Lower lobe of right lung (tissue), 2 donors: Measurements from ENCODE around the gene TMEM116. TPM values are rescaled to one million over a fixed set of nuclear protein-coding genes. Genes with fewer than 3 reads are reported as not detected.

ENCODE experiments used
- ATAC-seq, 2 donors: fragments of 200-7000 bp; cut with Tn5 transposase; one replicate each; pipeline ENCODE4 v1.9.1; 2020 to 2022; ENCODE audit warnings: mild to moderate bottlenecking in 2 of 2, moderate library complexity in 2 of 2
- DNase-seq: peaks from one replicate; pipeline ENCODE4 v3.0.0-alpha.2; 2020
- H3K27ac ChIP-seq: fragments of 200-600 bp; one replicate; pipeline ENCODE4 v1.8.0; 2022
- H3K27me3 ChIP-seq: fragments of 200-600 bp; one replicate; pipeline ENCODE4 v1.8.0; 2022; ENCODE audit warnings: low read depth
- H3K36me3 ChIP-seq: fragments of 200-600 bp; one replicate; pipeline ENCODE4 v1.8.0; 2022; ENCODE audit warnings: mild to moderate bottlenecking
- H3K4me1 ChIP-seq: fragments of 200-600 bp; one replicate; pipeline ENCODE4 v1.8.0; 2022
- H3K4me3 ChIP-seq: fragments of 200-600 bp; one replicate; pipeline ENCODE4 v1.8.0; 2022; ENCODE audit warnings: mild to moderate bottlenecking
- H3K9me3 ChIP-seq: fragments of 200-600 bp; one replicate; pipeline ENCODE4 v1.8.0; 2022
- intact Hi-C: fragments of 100-400 bp; cut with DNase I; formaldehyde crosslinking; loops from one replicate; pipeline ENCODE4 v1.11.0; 2022
- total RNA-seq: library from RNA; stranded (reverse); fragmentation: NEBNext Ultra II Directional; extraction: Animal tissue kit (Norgen Biotek cat#: 25700); gene quantifications from one replicate; pipeline ENCODE4 v1.2.1, GENCODE V29; 2021
- TF ChIP-seq, protein P1 (sequence below): fragments of 200-600 bp; IDR thresholded peaks from one replicate; pipeline ENCODE4 v1.8.0; 2022; ENCODE audit warnings: antibody characterized with exemption, mild to moderate bottlenecking
- donor health status: DM: no; HTN: yes; CAD: no; lungs with severe emphysema.

TMEM116 gene
- total RNA-seq, 1 donor from 2014 or later, result 21.1 TPM

DNA sequence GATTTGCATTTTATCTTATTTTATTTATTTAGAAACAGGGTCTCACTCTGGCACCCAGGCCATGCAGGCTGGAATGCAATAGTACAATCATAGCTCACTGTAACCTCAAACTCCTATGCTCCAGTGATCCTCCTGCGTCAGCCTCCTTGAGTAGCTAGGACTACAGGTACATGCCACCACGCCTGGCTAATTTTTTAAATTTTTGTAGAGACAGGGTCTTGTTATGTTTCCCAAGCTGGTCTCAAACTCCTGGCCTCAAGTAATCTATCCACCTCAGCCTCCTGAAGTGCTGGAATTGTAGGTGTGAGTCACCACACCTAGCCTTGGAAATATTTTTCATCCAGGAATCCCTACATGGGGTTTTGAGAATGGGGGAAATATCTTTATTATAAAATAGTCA is 86.3 kb downstream of the TMEM116 start:
- no peak for DNase-seq
- Histone ChIP-seq H3K27me3 (no peaks in the 10 kb centered on the region), H3K36me3 (peaks cover 8% of the 10 kb centered on the region), H3K27ac (no peak overlapping the region), H3K4me1 (no peaks in the 10 kb centered on the region), H3K4me3 (no peak overlapping the region), H3K9me3 (no peaks in the 10 kb centered on the region)
- ATAC-seq, result no peak
- intact Hi-C loops, result no loop called here
- TF ChIP-seq, protein P1, sequence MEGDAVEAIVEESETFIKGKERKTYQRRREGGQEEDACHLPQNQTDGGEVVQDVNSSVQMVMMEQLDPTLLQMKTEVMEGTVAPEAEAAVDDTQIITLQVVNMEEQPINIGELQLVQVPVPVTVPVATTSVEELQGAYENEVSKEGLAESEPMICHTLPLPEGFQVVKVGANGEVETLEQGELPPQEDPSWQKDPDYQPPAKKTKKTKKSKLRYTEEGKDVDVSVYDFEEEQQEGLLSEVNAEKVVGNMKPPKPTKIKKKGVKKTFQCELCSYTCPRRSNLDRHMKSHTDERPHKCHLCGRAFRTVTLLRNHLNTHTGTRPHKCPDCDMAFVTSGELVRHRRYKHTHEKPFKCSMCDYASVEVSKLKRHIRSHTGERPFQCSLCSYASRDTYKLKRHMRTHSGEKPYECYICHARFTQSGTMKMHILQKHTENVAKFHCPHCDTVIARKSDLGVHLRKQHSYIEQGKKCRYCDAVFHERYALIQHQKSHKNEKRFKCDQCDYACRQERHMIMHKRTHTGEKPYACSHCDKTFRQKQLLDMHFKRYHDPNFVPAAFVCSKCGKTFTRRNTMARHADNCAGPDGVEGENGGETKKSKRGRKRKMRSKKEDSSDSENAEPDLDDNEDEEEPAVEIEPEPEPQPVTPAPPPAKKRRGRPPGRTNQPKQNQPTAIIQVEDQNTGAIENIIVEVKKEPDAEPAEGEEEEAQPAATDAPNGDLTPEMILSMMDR, result no peak

DNA sequence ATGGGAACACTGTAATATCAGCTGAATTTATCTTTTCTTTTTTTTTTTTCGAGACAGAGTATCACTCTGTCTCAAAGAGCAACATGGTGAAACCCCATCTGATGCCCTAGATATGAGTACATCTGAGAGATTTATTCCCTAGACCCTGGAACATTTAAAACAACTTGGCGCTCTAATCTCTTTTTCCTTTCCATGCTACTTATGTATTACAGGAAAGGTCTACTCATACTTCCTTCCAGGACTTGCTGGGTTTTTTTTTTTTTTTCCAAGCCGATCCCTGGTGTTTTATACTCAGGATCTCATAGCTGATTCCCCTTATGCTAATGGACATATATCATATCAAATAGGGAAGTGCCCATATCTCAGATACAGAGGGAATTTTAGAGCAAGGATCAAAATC is 87.8 kb downstream of the TMEM116 start:
- TF ChIP-seq, protein P1, result no peak
- no peak overlapping the region for H3K27ac ChIP-seq
- intact Hi-C loops, result no loop called here
- DNase-seq (no peak), ATAC-seq (no peak)
- no peak overlapping the region for H3K4me3 ChIP-seq
- H3K27me3 ChIP-seq, result no peaks in the 10 kb centered on the region
- H3K9me3 ChIP-seq, result no peaks in the 10 kb centered on the region
- no peaks in the 10 kb centered on the region for H3K36me3 ChIP-seq
- no peaks in the 10 kb centered on the region for H3K4me1 ChIP-seq

DNA sequence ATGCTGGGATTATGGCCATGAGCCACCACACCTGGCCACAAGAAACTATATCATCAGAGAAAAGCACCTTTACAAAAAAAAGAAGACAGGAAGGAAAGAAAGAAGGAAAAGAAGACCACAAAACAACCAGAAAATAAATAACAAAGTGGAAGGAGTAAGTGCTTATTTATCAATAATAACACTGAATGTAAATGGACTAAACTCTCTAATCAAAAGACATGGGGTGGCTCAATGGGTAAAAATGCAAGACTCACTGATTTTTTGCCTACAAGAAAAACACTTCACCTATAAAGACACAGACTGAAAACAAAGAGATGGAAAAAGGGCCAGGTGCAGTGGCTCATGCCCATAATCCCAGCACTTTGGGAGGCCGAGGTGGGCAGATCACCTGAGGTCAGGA is 105.2 kb downstream of the TMEM116 start:
- no peaks in the 10 kb centered on the region for H3K9me3 ChIP-seq
- H3K27me3 ChIP-seq, result no peaks in the 10 kb centered on the region
- DNase-seq, result no peak
- no peak overlapping the region for H3K27ac ChIP-seq
- TF ChIP-seq, protein P1, result no peak
- intact Hi-C loops, result no loop called here
- no peaks in the 10 kb centered on the region for H3K4me1 ChIP-seq
- no peak for ATAC-seq
- H3K36me3 ChIP-seq, result peaks cover 6% of the 10 kb centered on the region
- H3K4me3 ChIP-seq, result no peak overlapping the region

DNA sequence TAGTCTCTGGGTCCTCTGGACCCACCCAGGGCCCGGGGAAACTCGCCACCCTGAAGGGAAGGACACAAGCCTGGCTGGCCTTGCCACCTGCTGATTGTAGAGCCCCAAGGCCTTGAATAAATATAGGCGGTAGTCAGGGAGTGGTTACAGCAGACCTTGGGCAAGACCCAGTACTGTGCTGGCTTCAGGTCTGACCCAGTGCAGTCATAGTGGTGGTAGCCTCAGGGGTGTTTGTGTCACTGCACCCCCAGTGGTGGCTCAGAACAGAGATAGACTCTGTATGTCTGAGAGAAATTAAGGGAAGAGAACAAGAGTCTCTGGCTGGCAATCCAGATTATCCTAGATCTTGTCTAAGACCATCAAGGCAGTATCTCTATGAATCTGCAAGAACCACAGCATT is 107.5 kb downstream of the TMEM116 start:
- Histone ChIP-seq H3K36me3 (peaks cover 6% of the 10 kb centered on the region), H3K4me3 (no peak overlapping the region), H3K4me1 (no peaks in the 10 kb centered on the region), H3K27ac (no peak overlapping the region), H3K27me3 (no peaks in the 10 kb centered on the region), H3K9me3 (no peaks in the 10 kb centered on the region)
- TF ChIP-seq, protein P1, result no peak
- intact Hi-C loops, result no loop called here
- DNase-seq (no peak), ATAC-seq (no peak)

DNA sequence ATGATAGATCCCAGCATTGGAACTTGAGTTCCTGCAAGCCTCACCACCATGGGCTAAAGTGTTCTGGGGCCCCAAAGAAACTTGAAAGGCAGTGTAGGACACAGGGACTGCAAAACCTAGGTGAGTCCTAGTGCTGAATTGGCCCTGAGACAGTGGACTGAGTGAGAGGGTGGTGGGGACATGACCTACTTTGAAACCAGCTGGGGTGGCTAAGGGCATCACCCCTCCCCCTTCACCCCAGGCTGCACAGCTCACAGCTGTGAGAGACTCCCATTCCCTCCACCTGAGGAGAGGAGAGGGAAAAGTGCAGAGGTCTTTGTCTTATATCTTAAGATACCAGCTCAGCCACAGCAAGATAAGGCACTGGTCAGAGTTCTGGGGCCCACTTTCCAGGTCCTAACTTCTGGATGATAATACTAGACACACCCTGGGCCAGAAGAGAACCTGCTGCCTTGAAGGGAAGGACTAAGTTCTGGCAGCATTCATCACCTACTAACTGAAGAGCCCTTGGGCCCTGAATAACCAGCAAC is 108.5 kb downstream of the TMEM116 start:
- Histone ChIP-seq H3K4me3 (no peak overlapping the region), H3K4me1 (no peaks in the 10 kb centered on the region), H3K9me3 (no peaks in the 10 kb centered on the region), H3K36me3 (peaks cover 6% of the 10 kb centered on the region), H3K27ac (no peak overlapping the region), H3K27me3 (no peaks in the 10 kb centered on the region)
- TF ChIP-seq, protein P1, result no peak
- ATAC-seq (peak in 1 of 2 donors; percentile 21), DNase-seq (no peak)
- intact Hi-C loops, result no loop called here

DNA sequence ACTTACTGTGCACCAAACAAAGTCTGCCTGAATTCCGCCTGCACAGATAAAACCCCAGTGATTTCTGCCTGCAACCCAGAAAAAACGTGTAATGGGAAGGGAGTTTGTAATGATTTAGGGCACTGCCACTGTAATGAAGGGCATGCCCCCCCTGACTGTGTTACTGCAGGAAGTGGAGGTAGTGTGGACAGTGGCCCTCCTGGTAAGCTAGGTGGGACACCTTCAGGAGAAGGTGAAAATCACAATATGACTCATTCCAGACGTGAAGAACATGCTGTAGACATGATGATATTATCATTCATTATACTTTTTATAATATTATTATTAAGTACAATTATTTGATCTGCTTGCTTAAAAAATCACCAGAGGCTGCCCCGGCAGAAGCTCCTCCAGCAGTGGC is 111.8 kb downstream of the TMEM116 start:
- Histone ChIP-seq H3K4me3 (no peak overlapping the region), H3K27me3 (no peaks in the 10 kb centered on the region), H3K4me1 (no peaks in the 10 kb centered on the region), H3K36me3 (peaks cover 22% of the 10 kb centered on the region), H3K9me3 (no peaks in the 10 kb centered on the region), H3K27ac (no peak overlapping the region)
- no peak for DNase-seq
- intact Hi-C loops, result no loop called here
- ATAC-seq, result no peak
- TF ChIP-seq, protein P1, result no peak
